ENCODE data around the gene TUBA8. TPM values are rescaled to one million over a fixed set of nuclear protein-coding genes. Genes with fewer than 3 reads are reported as not detected.

The TUBA8 gene
- total RNA-seq, 2 donors from 2014 or later: 67.1 to 97.3 TPM

DNA sequence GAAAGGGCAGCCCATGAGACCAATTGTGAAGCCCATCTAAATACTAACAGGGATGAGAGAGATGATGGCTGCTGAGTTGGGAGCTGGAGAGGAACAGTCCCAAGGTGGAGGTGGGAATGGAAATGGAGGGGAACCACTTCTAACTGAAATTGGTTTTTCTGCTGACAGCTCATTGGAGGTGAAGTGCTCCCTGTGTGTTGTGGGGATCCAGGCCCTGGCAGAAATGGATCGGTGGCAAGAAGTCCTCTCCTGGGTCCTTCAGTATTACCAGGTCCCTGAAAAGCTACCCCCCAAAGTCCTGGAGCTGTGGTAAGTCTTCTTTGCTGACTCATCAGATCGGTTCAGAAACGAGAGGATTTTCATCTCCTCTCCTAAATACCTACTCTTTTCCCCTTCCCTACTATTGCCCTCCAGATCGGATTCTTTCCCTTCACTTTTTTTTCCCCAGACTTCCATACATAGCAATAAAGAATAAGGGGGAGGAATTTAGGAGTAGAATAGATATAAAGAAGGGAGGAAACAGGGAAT, 30.8 kb upstream of the TUBA8 start:
- H3K36me3 ChIP-seq: peaks cover 47% of the 10 kb centered on the region
- H3K9me3 ChIP-seq: no peaks in the 10 kb centered on the region
- no peaks in the 10 kb centered on the region for H3K27me3 ChIP-seq
- no peak overlapping the region for H3K4me3 ChIP-seq
- TF ChIP-seq, protein P1, sequence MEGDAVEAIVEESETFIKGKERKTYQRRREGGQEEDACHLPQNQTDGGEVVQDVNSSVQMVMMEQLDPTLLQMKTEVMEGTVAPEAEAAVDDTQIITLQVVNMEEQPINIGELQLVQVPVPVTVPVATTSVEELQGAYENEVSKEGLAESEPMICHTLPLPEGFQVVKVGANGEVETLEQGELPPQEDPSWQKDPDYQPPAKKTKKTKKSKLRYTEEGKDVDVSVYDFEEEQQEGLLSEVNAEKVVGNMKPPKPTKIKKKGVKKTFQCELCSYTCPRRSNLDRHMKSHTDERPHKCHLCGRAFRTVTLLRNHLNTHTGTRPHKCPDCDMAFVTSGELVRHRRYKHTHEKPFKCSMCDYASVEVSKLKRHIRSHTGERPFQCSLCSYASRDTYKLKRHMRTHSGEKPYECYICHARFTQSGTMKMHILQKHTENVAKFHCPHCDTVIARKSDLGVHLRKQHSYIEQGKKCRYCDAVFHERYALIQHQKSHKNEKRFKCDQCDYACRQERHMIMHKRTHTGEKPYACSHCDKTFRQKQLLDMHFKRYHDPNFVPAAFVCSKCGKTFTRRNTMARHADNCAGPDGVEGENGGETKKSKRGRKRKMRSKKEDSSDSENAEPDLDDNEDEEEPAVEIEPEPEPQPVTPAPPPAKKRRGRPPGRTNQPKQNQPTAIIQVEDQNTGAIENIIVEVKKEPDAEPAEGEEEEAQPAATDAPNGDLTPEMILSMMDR (IDR thresholded peaks at IDR 0.05): no peak
- no peak overlapping the region for H3K27ac ChIP-seq
- DNase-seq (ENCODE audit: low spot score): no peak
- H3K4me1 ChIP-seq: peaks cover 0 to 33% of the 10 kb centered on the region in 2 donors

DNA sequence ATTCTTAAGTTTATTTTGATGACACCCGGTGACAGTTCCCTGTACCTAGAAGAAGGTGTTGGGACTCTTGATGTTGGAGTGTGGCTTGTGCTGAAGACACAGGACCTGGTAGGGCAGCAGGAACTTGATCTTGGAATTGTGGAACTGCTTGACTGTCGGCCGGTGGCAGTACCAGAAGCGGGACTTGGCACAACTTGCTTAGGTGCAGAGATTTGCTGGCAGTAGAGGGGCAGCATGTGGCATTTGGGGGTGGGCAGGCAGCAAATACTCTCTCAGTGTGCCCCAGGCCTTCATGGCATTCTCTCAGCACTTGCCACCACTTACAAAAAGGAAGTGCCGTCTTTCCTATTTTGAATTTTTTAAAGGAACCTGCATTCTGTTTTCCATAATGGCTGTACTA, 29.2 kb upstream of the TUBA8 start:
- H3K36me3 ChIP-seq: peaks cover 64% of the 10 kb centered on the region
- H3K27me3 ChIP-seq: no peaks in the 10 kb centered on the region
- DNase-seq (ENCODE audit: low spot score): no peak
- no peak overlapping the region for H3K27ac ChIP-seq
- no peaks in the 10 kb centered on the region for H3K9me3 ChIP-seq
- TF ChIP-seq, protein P1 (IDR thresholded peaks at IDR 0.05): no peak
- H3K4me3 ChIP-seq: no peak overlapping the region
- H3K4me1 ChIP-seq: peaks cover 0 to 25% of the 10 kb centered on the region in 2 donors

DNA sequence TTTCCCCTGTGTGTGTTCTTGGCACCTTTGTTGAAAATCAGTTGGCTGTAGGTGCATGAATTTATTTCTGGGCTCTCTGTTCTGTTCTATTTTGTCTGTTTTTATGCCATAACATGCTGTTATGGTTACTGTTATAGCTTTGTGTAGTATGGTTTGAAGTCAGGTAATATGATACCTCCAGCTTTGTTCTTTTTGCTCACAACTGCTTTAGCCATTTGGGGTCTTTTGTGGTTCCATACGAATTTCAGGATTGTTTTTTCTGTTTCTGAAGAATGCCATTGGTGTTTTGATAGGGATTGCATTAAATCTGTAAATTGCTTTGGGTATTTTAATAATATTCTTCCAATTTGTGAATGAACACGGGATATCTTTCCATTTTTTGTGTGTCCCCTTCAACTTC, 28.1 kb upstream of the TUBA8 start:
- no peaks in the 10 kb centered on the region for H3K27me3 ChIP-seq
- no peak overlapping the region for H3K4me3 ChIP-seq
- H3K36me3 ChIP-seq: peaks cover 72% of the 10 kb centered on the region
- no peaks in the 10 kb centered on the region for H3K9me3 ChIP-seq
- TF ChIP-seq, protein P1 (IDR thresholded peaks at IDR 0.05): no peak
- DNase-seq (ENCODE audit: low spot score): no peak
- H3K4me1 ChIP-seq: peaks cover 0 to 14% of the 10 kb centered on the region in 2 donors
- H3K27ac ChIP-seq: no peak overlapping the region

GRCh38 chr22:18083406-18083805, 27.2 kb upstream of the TUBA8 start:
- DNase-seq (ENCODE audit: low spot score): no peak
- Histone ChIP-seq H3K27ac (no peak overlapping the region), H3K36me3 (peaks cover 82% of the 10 kb centered on the region), H3K9me3 (no peaks in the 10 kb centered on the region), H3K4me1 (peaks cover 0 to 14% of the 10 kb centered on the region in 2 donors), H3K27me3 (no peaks in the 10 kb centered on the region), H3K4me3 (no peak overlapping the region)
- TF ChIP-seq, protein P1 (IDR thresholded peaks at IDR 0.05): no peak

GRCh38 chr22:18085188-18085587, 25.4 kb upstream of the TUBA8 start:
- H3K9me3 ChIP-seq: no peaks in the 10 kb centered on the region
- no peak overlapping the region for H3K27ac ChIP-seq
- no peaks in the 10 kb centered on the region for H3K27me3 ChIP-seq

More at GRCh38 chr22:18085188-18085587, 25.4 kb upstream of the TUBA8 start:
- TF ChIP-seq, protein P1 (IDR thresholded peaks at IDR 0.05): no peak
- DNase-seq (ENCODE audit: low spot score): no peak
- H3K4me3 ChIP-seq: no peak overlapping the region
- H3K4me1 ChIP-seq: no peaks in the 10 kb centered on the region
- peaks cover 85% of the 10 kb centered on the region for H3K36me3 ChIP-seq

Measured in right atrium auricular region (tissue), 2 donors.